ENCODE data around the gene OR4N2.
"Not testable (repeated sequence)": the region's sequence is repeated elsewhere in the genome, so short reads cannot be mapped to it uniquely, and the experiment has no call there.

The OR4N2 gene

DNA sequence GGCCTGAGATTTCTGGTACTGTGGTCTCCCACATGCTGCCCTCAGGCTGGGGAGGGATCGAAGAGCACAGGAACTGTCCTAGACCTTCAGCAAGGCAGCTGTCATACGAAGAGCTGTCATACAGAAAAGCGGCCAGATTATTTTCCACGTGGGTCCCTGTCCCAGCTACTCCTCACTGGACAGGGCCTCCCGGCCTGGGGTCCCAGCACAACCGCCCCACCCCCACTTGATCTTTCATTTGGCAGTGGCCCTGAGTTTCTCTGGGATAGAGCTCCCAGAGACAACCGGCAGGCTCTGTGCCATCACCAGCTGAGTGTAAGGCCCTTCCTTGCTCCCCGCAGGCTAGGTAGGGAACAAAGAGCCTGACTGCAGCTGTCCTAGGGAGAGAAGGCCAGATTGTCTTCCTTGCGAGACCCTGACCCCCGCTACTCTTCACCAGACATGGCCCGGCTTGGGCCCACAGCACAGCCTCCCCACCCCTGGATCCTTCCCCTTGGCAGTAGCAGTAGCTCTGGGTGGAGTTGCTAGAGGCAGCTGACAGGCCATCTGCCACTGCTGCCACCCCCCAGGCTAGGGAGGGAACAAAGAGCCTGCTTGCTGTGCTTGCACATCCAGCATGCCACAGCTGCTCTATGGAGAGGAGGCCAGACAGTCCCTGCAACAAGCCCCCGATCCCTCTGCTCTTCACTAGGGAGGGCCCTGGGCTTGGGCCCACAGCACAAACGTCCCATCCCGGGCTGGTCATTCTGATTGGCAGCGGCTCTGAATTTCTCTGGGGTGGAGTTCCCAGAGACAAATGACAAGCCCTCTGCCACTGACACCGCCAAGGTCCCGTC lies 3.1 kb upstream of the OR4N2 start:
- no peaks in the 10 kb centered on the region for H3K4me1 ChIP-seq (ENCODE audit: control insufficient read depth, insufficient read depth, low read length)
- H3K9me3 ChIP-seq (ENCODE audit: control insufficient read depth, low read length), result no peaks in the 10 kb centered on the region
- H3K27me3 ChIP-seq (ENCODE audit: control insufficient read depth, insufficient read depth, low read length), result no peaks in the 10 kb centered on the region
- H3K4me3 ChIP-seq (ENCODE audit: low read length), result no peak overlapping the region
- no peaks in the 10 kb centered on the region for H3K36me3 ChIP-seq (ENCODE audit: control insufficient read depth, insufficient read depth, low read length)
- no peak overlapping the region for H3K9ac ChIP-seq (ENCODE audit: low read length)

DNA sequence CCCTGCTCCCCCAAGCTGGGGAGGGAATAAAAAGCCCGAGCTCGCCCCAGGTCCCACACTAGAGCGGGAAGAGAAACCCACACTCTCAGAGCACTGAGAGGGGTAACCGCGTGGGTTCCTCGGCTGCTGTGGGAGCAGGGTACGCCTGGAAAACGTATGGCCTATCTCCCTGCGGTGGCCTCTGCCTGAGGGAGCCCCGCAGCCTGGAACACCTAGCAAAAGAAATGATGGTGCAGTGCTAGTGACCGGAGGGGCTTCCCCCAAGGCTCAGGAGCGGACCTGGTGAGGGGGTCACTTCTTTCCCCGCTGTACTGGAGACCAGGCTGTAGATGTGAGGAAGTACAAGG lies 2.5 kb upstream of the OR4N2 start:
- Histone ChIP-seq H3K4me1 (ENCODE audit: control insufficient read depth, insufficient read depth, low read length) (no peaks in the 10 kb centered on the region), H3K4me3 (ENCODE audit: low read length) (no peak overlapping the region), H3K36me3 (ENCODE audit: control insufficient read depth, insufficient read depth, low read length) (no peaks in the 10 kb centered on the region), H3K9me3 (ENCODE audit: control insufficient read depth, low read length) (no peaks in the 10 kb centered on the region), H3K27me3 (ENCODE audit: control insufficient read depth, insufficient read depth, low read length) (no peaks in the 10 kb centered on the region), H3K9ac (ENCODE audit: low read length) (no peak overlapping the region)

DNA sequence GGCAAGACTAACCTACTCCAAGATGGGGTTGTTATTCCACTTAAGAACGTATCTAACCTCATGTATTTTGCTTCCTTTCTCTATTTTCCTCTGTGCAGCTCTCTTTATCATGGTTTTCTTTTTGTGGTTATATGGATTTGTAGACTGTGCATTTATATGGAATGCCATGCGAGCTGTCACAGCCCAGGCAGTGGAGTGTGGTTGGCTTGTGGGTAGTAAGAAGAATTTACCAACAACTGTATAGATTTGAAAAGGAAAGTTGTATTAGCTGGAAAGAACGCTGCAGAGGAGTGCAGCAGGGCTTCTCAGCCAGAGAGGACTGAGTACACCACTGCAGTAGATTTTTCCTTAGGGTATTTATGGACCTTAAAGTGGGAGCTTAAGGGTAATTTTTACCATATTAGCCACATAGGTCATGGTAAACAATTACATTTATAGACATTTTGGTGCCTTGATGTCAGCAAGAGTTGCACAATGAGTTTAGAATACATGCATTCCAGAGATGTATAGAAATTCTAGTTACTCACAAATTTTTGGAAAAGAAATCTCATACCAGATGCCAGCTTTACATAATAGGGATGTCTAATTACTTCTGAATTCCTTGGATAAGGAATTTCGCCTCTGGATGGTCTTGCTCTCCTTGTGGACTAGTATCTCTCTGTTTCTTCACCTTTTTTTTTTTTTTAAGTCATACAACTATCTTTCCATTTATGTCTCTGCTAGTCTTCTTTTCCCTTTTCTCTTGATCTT lies 9.8 kb downstream of the OR4N2 start:
- H3K9me3 ChIP-seq (ENCODE audit: control insufficient read depth, low read length); H3K4me1 ChIP-seq (ENCODE audit: control insufficient read depth, insufficient read depth, low read length); H3K4me3 ChIP-seq (ENCODE audit: low read length); H3K9ac ChIP-seq (ENCODE audit: low read length); H3K36me3 ChIP-seq (ENCODE audit: control insufficient read depth, insufficient read depth, low read length); H3K27me3 ChIP-seq (ENCODE audit: control insufficient read depth, insufficient read depth, low read length): not testable (repeated sequence)

DNA sequence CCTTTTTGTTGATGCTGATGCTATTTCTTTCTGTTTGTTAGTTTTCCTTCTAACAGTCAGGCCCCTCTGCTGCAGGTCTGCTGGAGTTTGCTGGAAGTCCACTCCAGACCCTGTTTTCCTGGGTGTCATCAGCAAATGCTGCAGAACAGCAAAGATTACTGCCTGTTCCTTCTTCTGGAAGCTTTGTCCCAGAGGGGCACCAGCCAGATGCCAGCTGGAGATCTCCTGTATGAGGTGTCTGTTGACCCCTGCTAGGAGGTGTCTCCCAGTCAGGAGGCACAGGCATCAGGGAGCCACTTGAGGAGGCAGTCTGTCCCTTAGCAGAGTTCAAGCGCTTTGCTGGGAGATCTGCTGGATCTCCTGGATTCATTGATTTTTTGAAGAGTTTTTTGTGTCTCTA lies 16.3 kb downstream of the OR4N2 start:
- H3K9ac ChIP-seq (ENCODE audit: low read length); H3K4me3 ChIP-seq (ENCODE audit: low read length); H3K36me3 ChIP-seq (ENCODE audit: control insufficient read depth, insufficient read depth, low read length); H3K27me3 ChIP-seq (ENCODE audit: control insufficient read depth, insufficient read depth, low read length); H3K9me3 ChIP-seq (ENCODE audit: control insufficient read depth, low read length); H3K4me1 ChIP-seq (ENCODE audit: control insufficient read depth, insufficient read depth, low read length): not testable (repeated sequence)

DNA sequence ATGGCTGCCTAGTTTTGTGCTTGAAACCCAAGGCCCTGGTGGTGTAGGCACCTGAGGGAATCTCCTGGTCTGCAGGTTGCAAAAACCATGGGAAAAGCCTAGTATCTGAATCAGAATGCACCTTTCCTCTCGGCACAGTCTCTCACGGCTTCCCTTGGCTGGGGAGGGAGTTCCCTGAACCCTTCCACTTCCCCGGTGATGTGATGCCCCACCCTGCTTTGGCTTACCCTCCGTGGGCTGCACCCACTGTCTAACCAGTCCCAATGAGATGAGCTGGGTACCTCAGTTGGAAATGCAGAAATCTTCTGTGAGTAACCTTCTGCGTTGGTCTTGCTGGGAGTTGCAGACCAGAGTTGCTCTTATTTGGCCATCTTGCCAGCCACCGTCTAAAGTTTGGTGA lies 17.4 kb downstream of the OR4N2 start:
- H3K4me3 ChIP-seq (ENCODE audit: low read length); H3K9me3 ChIP-seq (ENCODE audit: control insufficient read depth, low read length); H3K4me1 ChIP-seq (ENCODE audit: control insufficient read depth, insufficient read depth, low read length); H3K36me3 ChIP-seq (ENCODE audit: control insufficient read depth, insufficient read depth, low read length); H3K27me3 ChIP-seq (ENCODE audit: control insufficient read depth, insufficient read depth, low read length); H3K9ac ChIP-seq (ENCODE audit: low read length): not testable (repeated sequence)

DNA sequence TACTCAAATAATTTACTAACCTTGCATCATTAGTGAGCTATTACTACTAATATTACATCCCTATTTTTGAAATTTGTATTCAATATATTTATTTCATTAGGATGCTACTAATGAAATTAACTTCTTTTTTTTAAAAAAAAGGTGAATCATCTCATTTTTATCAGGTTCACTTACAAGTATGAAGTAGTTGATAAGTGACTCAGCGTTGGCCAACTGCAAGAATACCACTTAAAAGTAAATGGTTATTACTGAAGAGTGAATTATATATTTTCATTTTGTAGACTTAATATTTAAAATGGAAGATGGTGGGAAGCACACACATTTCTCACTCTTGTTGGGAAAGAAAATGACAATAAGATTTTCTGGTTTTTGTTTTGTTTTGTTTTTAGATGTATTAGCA lies 19.6 kb downstream of the OR4N2 start:
- H3K9me3 ChIP-seq (ENCODE audit: control insufficient read depth, low read length), result no peaks in the 10 kb centered on the region
- H3K27me3 ChIP-seq (ENCODE audit: control insufficient read depth, insufficient read depth, low read length), result no peaks in the 10 kb centered on the region
- no peaks in the 10 kb centered on the region for H3K36me3 ChIP-seq (ENCODE audit: control insufficient read depth, insufficient read depth, low read length)
- H3K9ac ChIP-seq (ENCODE audit: low read length), result no peak overlapping the region
- H3K4me3 ChIP-seq (ENCODE audit: low read length), result no peak overlapping the region
- H3K4me1 ChIP-seq (ENCODE audit: control insufficient read depth, insufficient read depth, low read length), result no peaks in the 10 kb centered on the region

DNA sequence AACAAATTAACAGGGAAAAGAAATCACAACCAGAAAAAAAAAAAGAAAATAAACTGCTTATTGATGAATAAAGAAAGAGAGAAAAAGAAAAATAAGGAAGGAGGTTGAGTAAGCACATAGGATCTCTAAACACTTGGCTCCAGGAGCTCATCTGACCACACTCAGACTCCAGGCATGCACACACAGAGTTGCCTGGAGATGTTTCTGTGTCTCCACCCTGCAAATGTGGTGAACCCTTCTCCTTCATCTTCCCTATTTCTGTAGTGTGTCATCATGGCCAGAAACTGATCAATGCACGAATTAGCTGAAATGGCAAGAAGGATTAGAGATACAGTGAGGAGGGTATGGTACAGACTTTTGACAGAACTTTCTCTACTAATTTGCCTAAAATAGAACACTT lies 20.2 kb downstream of the OR4N2 start:
- no peak overlapping the region for H3K4me3 ChIP-seq (ENCODE audit: low read length)
- no peaks in the 10 kb centered on the region for H3K36me3 ChIP-seq (ENCODE audit: control insufficient read depth, insufficient read depth, low read length)
- no peaks in the 10 kb centered on the region for H3K4me1 ChIP-seq (ENCODE audit: control insufficient read depth, insufficient read depth, low read length)
- H3K27me3 ChIP-seq (ENCODE audit: control insufficient read depth, insufficient read depth, low read length), result no peaks in the 10 kb centered on the region
- no peaks in the 10 kb centered on the region for H3K9me3 ChIP-seq (ENCODE audit: control insufficient read depth, low read length)
- H3K9ac ChIP-seq (ENCODE audit: low read length), result no peak overlapping the region

DNA sequence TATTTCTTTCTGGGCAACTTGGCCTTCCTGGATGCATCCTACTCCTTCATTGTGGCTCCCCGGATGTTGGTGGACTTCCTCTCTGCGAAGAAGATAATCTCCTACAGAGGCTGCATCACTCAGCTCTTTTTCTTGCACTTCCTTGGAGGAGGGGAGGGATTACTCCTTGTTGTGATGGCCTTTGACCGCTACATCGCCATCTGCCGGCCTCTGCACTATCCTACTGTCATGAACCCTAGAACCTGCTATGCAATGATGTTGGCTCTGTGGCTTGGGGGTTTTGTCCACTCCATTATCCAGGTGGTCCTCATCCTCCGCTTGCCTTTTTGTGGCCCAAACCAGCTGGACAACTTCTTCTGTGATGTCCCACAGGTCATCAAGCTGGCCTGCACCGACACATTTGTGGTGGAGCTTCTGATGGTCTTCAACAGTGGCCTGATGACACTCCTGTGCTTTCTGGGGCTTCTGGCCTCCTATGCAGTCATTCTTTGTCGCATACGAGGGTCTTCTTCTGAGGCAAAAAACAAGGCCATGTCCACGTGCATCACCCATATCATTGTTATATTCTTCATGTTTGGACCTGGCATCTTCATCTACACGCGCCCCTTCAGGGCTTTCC lies 24.2 kb downstream of the OR4N2 start:
- H3K9ac ChIP-seq (ENCODE audit: low read length); H3K27me3 ChIP-seq (ENCODE audit: control insufficient read depth, insufficient read depth, low read length); H3K4me3 ChIP-seq (ENCODE audit: low read length); H3K36me3 ChIP-seq (ENCODE audit: control insufficient read depth, insufficient read depth, low read length); H3K9me3 ChIP-seq (ENCODE audit: control insufficient read depth, low read length); H3K4me1 ChIP-seq (ENCODE audit: control insufficient read depth, insufficient read depth, low read length): not testable (repeated sequence)

DNA sequence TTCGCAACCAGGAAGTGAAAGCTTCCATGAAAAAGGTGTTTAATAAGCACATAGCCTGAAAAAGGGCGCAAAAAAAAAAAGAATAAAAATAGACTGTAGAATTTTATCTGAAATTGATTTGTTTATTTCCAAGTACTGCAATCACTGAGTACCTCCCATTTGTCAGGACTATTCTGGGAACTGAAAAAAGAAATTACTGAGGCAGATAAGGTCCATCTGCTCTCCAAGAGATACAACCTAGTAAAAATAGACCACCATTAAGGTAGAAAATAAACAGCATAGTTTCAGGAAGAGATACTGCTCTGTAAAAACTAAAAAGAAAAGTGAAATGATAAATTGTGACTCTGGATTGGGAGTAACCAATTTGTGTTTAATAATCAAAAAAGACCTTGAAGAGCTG lies 24.7 kb downstream of the OR4N2 start:
- Histone ChIP-seq H3K36me3 (ENCODE audit: control insufficient read depth, insufficient read depth, low read length) (no peaks in the 10 kb centered on the region), H3K9ac (ENCODE audit: low read length) (no peak overlapping the region), H3K4me1 (ENCODE audit: control insufficient read depth, insufficient read depth, low read length) (no peaks in the 10 kb centered on the region), H3K27me3 (ENCODE audit: control insufficient read depth, insufficient read depth, low read length) (no peaks in the 10 kb centered on the region), H3K9me3 (ENCODE audit: control insufficient read depth, low read length) (no peaks in the 10 kb centered on the region), H3K4me3 (ENCODE audit: low read length) (no peak overlapping the region)

DNA sequence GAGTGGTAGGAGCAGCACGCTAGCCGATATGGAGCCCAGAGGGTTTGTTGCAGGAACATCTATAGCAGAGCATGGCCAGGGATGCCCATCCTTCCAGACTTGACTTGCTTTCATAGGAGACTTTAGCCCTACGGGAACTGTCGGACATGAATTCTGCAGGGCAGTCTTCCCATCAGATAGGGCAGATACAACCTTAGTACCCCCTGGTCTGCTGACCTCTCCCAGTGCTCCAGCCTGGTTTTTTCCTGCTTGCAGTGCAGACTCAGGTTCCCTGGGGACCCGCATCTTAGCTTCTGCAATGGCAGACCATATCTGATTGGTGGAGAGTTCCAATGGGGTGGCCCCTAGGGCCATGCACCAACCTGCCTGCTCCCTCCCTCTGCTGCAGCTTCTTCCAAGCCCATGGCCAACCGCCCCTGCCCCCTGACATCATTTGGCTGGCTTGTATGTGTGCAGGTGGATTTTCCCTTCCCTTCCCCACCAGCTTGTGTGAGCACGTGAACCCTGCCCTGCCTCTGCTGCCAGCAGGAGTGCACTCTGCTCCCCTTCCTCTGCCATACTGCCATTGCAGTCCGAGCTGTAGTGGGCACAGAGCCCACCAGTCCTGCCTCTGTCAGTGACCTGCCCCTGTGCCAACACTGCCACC lies 30.8 kb downstream of the OR4N2 start:
- H3K36me3 ChIP-seq (ENCODE audit: control insufficient read depth, insufficient read depth, low read length); H3K27me3 ChIP-seq (ENCODE audit: control insufficient read depth, insufficient read depth, low read length); H3K4me1 ChIP-seq (ENCODE audit: control insufficient read depth, insufficient read depth, low read length); H3K9ac ChIP-seq (ENCODE audit: low read length); H3K9me3 ChIP-seq (ENCODE audit: control insufficient read depth, low read length); H3K4me3 ChIP-seq (ENCODE audit: low read length): not testable (repeated sequence)

DNA sequence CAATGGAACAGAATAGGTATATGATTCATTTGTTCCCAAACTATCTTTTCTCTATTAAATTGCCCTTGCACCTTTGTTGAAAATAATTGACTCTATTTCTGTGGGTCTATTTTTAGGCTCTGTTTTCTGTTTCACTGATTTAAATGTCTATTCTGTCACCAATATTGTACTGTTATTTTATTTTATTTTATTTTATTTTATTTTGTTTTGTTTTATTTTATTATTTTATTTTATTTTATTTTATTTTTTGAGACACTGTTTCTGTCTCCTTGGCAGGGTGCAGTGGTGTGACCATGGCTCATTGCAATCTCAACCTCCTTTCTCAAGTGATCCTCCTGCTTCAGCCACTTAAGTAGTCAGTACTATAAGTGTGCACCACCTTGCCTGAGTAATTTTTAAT lies 34.9 kb downstream of the OR4N2 start:
- H3K9ac ChIP-seq (ENCODE audit: low read length), result no peak overlapping the region
- no peaks in the 10 kb centered on the region for H3K36me3 ChIP-seq (ENCODE audit: control insufficient read depth, insufficient read depth, low read length)
- H3K4me1 ChIP-seq (ENCODE audit: control insufficient read depth, insufficient read depth, low read length), result no peaks in the 10 kb centered on the region
- H3K9me3 ChIP-seq (ENCODE audit: control insufficient read depth, low read length), result no peaks in the 10 kb centered on the region
- H3K4me3 ChIP-seq (ENCODE audit: low read length), result no peak overlapping the region
- no peaks in the 10 kb centered on the region for H3K27me3 ChIP-seq (ENCODE audit: control insufficient read depth, insufficient read depth, low read length)

DNA sequence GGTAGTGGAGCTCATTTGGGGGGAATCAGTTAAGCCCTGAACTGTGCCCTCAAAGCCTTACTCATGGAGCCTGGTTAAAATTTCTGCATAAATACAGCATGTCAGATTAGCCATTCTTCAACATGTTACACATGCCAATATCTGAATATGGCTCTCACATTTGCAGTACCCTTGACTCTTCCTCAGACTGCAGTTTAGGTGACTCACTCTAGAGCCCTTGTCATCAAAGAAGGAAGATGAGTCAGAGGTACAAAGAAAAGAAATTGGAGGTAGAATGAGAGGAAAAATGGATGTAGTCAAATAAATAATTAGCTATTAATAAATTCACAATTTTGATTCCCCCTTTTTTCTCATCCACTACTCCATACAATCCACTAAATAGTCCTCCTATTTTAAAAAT lies 47.8 kb downstream of the OR4N2 start:
- no peak overlapping the region for H3K4me3 ChIP-seq (ENCODE audit: low read length)
- H3K9ac ChIP-seq (ENCODE audit: low read length), result no peak overlapping the region
- H3K27me3 ChIP-seq (ENCODE audit: control insufficient read depth, insufficient read depth, low read length), result no peaks in the 10 kb centered on the region
- no peaks in the 10 kb centered on the region for H3K9me3 ChIP-seq (ENCODE audit: control insufficient read depth, low read length)
- H3K4me1 ChIP-seq (ENCODE audit: control insufficient read depth, insufficient read depth, low read length), result no peaks in the 10 kb centered on the region
- H3K36me3 ChIP-seq (ENCODE audit: control insufficient read depth, insufficient read depth, low read length), result no peaks in the 10 kb centered on the region

All from mucosa of stomach (tissue), 1 donor.